ENCODE results near the gene PPP1R14B. TPM values are rescaled to one million over a fixed set of nuclear protein-coding genes. Genes with fewer than 3 reads are reported as not detected.

PPP1R14B gene
- total RNA-seq, 1 donor from 2014 or later, result 284 TPM

DNA sequence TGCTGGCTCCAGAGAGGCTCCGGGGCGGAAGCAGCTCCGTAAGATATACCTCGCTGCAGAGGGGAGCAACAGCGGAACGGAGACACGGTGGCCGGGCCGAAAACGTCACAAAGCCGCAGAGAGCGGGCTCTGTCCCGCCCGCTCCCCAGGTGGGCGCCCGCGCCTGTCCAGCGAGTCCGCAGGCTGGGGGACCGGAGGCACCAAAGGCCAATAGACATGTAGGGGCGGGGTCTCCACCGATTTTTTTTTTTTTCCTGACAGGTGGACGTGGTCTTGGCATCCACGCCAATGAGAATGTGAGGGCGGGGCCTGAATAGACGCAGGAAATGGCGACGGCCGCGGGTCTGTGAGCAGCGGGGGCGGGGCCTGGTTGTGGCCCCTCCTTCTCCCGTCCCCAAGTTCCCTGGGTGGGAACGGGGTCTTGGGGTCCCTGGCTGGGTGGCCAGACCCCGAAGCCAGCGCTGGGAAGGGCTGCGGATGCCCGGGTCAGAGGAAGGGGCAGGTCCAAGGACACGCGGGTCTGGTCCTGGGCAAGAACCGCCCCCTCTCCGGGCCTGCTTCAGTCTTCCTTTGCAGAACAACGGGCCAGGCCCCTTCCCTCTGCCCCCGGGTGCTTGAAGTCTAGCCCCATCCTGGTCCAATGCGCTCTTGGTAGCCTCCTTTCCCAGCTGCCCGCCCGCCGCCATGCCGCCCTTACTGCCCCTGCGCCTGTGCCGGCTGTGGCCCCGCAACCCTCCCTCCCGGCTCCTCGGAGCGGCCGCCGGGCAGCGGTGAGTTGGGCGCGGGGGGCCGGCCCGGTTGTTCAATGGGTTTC lies 16.4 kb downstream of the PPP1R14B start, which contains the start of gene DNAJC4:
Gene DNAJC4, plus strand, starts transcription at position 378 of the 814 bp plus-strand sequence. Its CDS starts 307 bp downstream, at position 685.
- no peaks in the 10 kb centered on the region for H3K9me3 Mint-ChIP-seq
- H3K4me1 Mint-ChIP-seq, result peaks cover 33% of the 10 kb centered on the region
- H3K36me3 Mint-ChIP-seq (ENCODE audit: low read depth), result peaks cover 1% of the 10 kb centered on the region
- peak within 1 kb of the TSS; percentile 89 for H3K27ac Mint-ChIP-seq
- no peaks in the 10 kb centered on the region for H3K27me3 Mint-ChIP-seq
- DNase-seq, result peak; percentile 98
- peak within 1 kb of the TSS; percentile 92 for H3K4me3 Mint-ChIP-seq
- intact Hi-C loops (cut with micrococcal nuclease), result loop anchor here (1.0 kb wide), 1 partner anchor 11 kb away; the partner anchor contains the start of gene FKBP2

DNA sequence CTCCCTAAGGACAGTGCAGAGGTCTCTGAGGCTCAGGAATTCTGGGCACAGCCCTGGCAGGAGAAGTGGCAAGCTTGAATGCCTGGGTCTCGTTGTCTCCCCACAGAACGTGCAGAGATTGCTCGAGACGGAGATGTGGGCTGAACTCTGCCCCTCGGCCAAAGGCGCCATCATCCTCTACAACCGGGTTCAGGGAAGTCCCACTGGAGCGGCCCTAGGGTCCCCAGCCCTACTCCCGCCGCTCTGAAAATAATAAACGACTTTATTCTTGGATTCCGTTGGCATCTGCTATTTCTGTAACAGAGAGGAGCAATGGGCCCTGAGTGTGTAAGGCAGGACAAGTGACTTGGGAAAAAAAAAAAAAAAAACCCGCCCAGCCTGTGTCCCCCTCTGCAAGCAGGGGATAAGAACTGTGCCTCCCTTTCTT lies 17.0 kb downstream of the PPP1R14B start:
- H3K27me3 Mint-ChIP-seq, result no peaks in the 10 kb centered on the region
- intact Hi-C loops (cut with micrococcal nuclease), result loop anchor here (1.0 kb wide), 1 partner anchor 12 kb away; the partner anchor contains the start of gene FKBP2
- no peaks in the 10 kb centered on the region for H3K9me3 Mint-ChIP-seq
- H3K4me1 Mint-ChIP-seq, result peaks cover 38% of the 10 kb centered on the region
- no peak for DNase-seq
- H3K36me3 Mint-ChIP-seq (ENCODE audit: low read depth), result peaks cover 4% of the 10 kb centered on the region
- H3K27ac Mint-ChIP-seq, result peak overlapping the region; percentile 89
- H3K4me3 Mint-ChIP-seq, result peak overlapping the region; percentile 92

DNA sequence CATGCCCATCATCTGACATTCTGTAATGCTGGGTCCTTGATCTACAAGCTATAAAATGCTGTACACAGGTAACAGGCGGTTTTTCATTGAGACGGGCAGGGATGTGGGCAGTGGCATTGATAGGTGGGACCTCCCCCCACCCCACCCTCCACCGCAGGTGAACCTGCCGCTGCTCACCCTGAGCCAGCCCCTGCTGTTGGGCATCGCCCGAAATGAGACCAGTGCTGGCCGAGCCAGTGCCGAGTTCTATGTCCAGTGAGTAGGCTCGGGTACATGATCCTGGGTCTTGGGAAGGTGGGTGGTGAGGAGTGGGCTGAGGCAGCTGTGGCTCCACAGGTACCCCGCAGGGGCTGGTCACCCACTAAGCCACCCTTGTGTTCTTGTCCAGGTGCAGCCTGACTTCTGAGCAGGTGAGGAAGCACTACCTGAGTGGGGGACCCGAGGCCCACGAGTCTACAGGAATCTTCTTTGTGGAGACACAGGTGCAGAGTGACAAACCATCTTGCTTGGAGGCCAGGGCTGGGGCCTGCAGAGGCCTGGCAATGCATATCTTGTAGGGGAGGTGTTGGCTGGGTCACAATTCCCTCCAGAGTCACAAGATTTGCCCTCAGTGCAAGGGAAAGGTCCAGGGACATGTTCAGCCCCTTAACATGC lies 17.5 kb downstream of the PPP1R14B start:
- H3K27me3 Mint-ChIP-seq, result no peaks in the 10 kb centered on the region
- peak overlapping the region; percentile 92 for H3K4me3 Mint-ChIP-seq
- H3K27ac Mint-ChIP-seq, result peak overlapping the region; percentile 34
- H3K9me3 Mint-ChIP-seq, result no peaks in the 10 kb centered on the region
- peaks cover 6% of the 10 kb centered on the region for H3K36me3 Mint-ChIP-seq (ENCODE audit: low read depth)
- H3K4me1 Mint-ChIP-seq, result peaks cover 39% of the 10 kb centered on the region
- DNase-seq, result no peak
- intact Hi-C loops (cut with micrococcal nuclease), result no loop called here

DNA sequence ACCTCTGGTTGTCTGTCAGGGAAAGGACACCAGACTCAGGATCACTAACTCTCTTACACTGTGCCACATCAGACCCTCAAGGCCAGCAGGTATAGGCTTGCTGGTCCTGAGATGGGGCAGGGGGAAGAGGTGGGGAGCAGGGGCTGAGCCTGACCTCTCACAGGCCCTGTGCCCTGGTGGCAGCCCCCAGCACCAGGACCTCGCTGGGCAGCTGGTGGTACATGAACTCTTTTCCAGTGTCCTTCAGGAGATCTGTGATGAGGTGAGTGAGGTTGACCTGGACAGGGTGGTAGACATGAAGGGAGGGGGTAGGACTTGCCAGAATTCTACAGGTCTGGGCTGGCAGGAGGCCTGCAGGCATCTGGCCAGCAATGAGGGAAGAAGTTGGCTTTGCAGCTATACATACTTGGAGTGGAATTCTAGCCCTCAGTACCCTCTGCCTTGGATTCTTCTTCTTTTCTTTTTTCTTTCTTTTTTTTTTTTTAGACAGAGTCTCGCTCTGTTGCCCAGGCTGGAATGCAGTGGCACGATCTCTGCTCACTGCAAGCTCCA lies 19.3 kb downstream of the PPP1R14B start:
- Mint-ChIP-seq H3K4me3 (peak overlapping the region; percentile 91), H3K36me3 (ENCODE audit: low read depth) (peaks cover 13% of the 10 kb centered on the region), H3K4me1 (peaks cover 34% of the 10 kb centered on the region), H3K27ac (peak overlapping the region; percentile 81), H3K27me3 (no peaks in the 10 kb centered on the region), H3K9me3 (no peaks in the 10 kb centered on the region)
- no peak for DNase-seq
- intact Hi-C loops (cut with micrococcal nuclease), result loop anchor here (2.0 kb wide), 1 partner anchor 77 kb away; the partner anchor contains the start of gene ESRRA

DNA sequence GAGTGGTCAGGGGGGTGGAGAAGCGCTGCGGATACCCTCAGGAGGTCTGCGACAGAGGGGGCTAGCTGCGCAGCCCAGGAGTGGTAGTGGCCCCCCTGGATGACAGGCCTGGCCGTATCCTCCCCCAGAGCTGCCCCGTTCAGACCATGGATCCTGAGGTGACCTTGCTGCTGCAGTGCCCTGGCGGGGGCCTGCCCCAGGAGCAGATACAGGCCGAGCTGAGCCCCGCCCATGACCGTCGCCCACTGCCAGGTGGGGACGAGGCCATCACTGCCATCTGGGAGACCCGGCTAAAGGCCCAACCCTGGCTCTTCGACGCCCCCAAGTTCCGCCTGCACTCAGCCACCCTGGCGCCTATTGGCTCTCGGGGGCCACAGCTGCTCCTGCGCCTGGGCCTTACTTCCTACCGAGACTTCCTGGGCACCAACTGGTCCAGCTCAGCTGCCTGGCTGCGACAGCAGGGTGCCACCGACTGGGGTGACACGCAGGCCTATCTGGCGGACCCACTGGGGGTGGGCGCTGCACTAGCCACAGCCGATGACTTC lies 20.2 kb downstream of the PPP1R14B start:
- Mint-ChIP-seq H3K4me3 (peak overlapping the region; percentile 91), H3K27ac (peak overlapping the region; percentile 81), H3K36me3 (ENCODE audit: low read depth) (peaks cover 15% of the 10 kb centered on the region), H3K4me1 (peaks cover 29% of the 10 kb centered on the region), H3K9me3 (no peaks in the 10 kb centered on the region), H3K27me3 (no peaks in the 10 kb centered on the region)
- intact Hi-C loops (cut with micrococcal nuclease), result loop anchor here (1.0 to 2.0 kb wide), 4 partner anchors 15 to 78 kb away; partner anchors contain the start of genes ESRRA, FKBP2 and STIP1
- peak; percentile 90 for DNase-seq

DNA sequence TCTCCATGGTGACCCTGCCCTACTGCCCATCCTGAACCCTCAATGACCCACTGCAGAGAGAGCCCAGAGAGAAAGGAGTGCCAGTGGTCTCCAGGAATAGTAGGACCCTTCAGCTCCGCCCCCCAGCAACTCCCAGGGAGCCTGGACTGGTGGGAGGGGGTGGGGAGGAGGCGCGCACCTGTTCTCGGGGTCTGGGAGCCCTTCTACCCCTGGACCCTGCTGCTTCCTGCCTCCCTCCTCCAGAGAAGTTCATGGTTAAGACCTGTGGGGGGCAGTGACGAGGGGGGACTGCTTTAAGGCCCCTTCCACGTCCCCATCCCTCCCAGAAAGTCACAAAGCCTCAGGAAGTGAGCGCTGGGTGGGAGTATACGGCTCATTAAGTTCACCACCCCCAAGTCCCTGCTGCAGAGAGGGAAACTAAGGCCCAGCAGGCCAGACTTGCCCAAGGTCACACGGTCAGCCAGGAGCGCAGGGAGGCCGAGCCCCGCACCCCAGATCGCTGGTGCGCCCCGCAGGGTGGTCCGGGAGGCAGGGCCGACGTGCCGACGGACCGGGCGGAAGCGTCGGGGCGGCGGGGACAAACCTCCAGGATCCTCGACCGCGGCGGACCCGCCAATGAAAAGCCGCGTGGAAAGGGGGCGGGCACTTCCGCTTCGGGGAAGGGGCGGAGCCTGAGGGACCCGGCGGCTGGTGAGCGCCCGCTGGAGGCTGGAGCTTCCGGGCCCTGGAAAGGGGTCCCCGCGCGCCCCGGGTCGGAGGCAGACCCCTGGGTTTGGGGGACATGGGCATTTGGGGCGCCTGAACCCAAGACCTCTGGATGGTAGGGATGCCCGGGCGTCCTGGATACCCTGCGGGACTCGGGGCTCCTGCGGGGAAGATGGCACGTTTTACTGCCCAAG lies 20.9 kb downstream of the PPP1R14B start, which contains the start of the genes NUDT22 and TRPT1:
Gene NUDT22, plus strand, starts transcription at position 667 of the 899 bp plus-strand sequence. CDS start 379 bp downstream, outside the sequence.
Gene TRPT1, minus strand, starts transcription at position 579 of the 899 bp plus-strand sequence. Its CDS starts 326 bp downstream, at position 253.
- Mint-ChIP-seq H3K36me3 (ENCODE audit: low read depth) (peaks cover 19% of the 10 kb centered on the region), H3K4me1 (peaks cover 27% of the 10 kb centered on the region), H3K4me3 (peak within 1 kb of the TSS; percentile 91), H3K9me3 (no peaks in the 10 kb centered on the region), H3K27me3 (no peaks in the 10 kb centered on the region), H3K27ac (peak within 1 kb of the TSS; percentile 86)
- intact Hi-C loops (cut with micrococcal nuclease), result loop anchor here (1.0 to 2.0 kb wide), 4 partner anchors 15 to 79 kb away; partner anchors contain the start of genes ESRRA, FKBP2 and STIP1
- DNase-seq, result peak; percentile 99

DNA sequence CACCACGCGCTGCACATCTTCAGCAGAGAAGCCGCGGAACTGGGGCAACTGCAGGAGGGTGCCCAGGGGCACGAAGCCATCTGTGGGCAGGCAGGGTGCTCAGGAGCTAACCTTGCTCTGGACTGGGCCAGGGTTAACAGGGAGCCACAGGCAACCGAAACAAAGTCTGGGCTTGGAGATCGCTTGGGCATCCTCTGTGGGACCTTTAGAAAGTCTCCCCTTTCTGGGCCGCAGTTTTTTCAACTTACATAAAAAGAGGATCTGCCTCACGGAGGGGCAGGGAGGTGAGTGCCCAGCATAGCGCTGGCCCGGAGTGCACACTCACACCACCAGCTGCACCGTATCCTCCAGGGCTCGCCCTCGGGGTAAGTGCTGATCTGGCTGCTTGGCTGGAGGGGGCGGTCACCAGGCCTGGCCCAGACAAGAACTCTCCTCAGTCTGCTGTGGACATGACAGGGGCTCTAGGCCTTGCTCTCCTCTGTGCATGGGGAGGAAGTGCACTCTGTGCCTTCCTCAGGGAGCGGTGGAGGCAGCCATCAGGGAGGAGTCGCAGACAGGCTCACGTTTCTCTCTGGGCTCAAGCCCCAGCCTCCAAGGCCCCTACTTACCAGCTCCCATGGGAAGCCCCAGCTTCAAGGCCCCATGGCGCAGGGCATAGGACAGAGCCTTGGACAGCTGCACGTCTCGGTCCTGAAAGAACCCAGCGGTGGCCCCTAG lies 21.7 kb downstream of the PPP1R14B start:
- no peak for DNase-seq
- intact Hi-C loops (cut with micrococcal nuclease), result no loop called here
- Mint-ChIP-seq H3K4me1 (peaks cover 26% of the 10 kb centered on the region), H3K4me3 (peak overlapping the region; percentile 91), H3K27ac (peak overlapping the region; percentile 86), H3K9me3 (no peaks in the 10 kb centered on the region), H3K36me3 (ENCODE audit: low read depth) (peaks cover 24% of the 10 kb centered on the region), H3K27me3 (no peaks in the 10 kb centered on the region)

DNA sequence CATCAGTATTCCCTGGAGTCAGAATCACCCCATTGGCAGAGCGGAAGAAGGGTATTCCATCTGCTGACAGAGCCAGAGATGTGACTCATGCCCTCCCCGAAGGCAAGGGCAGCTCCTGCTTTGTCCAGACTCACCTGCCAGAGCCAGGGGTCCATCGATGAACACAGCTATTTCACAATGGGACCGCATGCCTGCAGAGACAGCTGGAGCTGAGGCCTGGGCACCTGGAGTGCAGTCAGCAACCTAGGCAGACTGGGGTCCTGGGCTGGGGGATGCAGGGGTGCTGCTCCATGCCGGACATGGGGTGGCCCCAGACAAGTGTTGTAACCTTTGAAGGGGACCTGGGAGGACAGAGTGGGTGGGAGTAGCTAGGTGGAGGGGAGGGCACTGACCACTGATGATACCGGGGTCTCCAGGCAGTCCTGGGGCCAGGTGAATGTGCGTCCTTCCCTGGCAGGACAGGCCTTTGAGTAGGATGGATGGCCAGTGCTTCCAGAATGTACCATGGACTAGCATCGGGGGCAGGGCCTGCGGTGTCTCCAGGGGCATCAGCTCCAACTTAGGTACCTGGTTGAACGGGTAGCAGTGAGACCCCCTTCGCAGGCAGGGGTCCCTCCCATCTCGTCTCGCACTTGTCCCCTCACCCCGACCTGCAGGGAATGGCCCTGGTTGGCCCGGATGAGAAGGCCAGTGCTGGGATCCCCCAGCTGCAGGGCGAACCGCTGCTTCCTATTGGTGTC lies 22.4 kb downstream of the PPP1R14B start:
- no peak for DNase-seq
- Mint-ChIP-seq H3K27me3 (no peaks in the 10 kb centered on the region), H3K4me1 (peaks cover 21% of the 10 kb centered on the region), H3K4me3 (peak overlapping the region; percentile 91), H3K9me3 (no peaks in the 10 kb centered on the region), H3K36me3 (ENCODE audit: low read depth) (peaks cover 25% of the 10 kb centered on the region), H3K27ac (peak overlapping the region; percentile 86)
- intact Hi-C loops (cut with micrococcal nuclease), result no loop called here

DNA sequence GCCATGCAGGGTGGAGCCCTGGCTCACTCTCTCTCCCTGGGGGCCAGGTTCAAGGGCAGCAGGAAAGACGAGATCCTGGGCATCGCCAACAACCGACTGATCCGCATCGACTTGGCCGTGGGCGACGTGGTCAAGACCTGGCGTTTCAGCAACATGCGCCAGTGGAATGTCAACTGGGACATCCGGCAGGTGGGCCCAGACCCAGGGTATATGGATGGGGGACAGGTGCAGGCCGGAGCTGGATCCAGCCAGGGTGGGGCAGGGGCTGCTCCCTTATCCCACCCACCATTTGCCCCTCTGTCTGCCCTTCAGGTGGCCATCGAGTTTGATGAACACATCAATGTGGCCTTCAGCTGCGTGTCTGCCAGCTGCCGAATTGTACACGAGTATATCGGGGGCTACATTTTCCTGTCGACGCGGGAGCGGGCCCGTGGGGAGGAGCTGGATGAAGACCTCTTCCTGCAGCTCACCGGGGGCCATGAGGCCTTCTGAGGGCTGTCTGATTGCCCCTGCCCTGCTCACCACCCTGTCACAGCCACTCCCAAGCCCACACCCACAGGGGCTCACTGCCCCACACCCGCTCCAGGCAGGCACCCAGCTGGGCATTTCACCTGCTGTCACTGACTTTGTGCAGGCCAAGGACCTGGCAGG lies 23.6 kb downstream of the PPP1R14B start:
- no peak for DNase-seq
- Mint-ChIP-seq H3K9me3 (no peaks in the 10 kb centered on the region), H3K4me3 (no peak overlapping the region), H3K36me3 (ENCODE audit: low read depth) (peaks cover 35% of the 10 kb centered on the region), H3K27ac (no peak overlapping the region), H3K27me3 (no peaks in the 10 kb centered on the region), H3K4me1 (peaks cover 16% of the 10 kb centered on the region)
- intact Hi-C loops (cut with micrococcal nuclease), result no loop called here

DNA sequence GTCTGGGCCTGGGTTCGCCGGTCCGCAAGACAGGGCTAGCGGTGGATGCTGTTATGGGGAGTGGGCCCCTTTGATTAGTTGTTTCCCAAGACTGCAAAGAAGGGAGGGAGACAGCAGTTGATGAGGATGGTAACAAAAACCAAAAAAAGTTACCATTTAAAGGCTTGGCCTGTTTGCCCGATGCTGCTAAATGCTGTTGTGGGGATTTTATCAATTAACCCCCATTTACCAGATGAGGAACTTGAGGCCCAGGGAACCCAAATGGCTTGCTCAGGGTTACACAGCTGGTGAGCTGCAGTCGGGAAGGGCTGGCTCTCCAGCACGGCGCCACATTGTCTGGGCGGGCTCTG lies 24.1 kb downstream of the PPP1R14B start:
- intact Hi-C loops (cut with micrococcal nuclease), result no loop called here
- Mint-ChIP-seq H3K4me3 (no peak overlapping the region), H3K4me1 (peaks cover 14% of the 10 kb centered on the region), H3K9me3 (no peaks in the 10 kb centered on the region), H3K36me3 (ENCODE audit: low read depth) (peaks cover 37% of the 10 kb centered on the region), H3K27ac (no peak overlapping the region), H3K27me3 (no peaks in the 10 kb centered on the region)
- DNase-seq, result no peak

DNA sequence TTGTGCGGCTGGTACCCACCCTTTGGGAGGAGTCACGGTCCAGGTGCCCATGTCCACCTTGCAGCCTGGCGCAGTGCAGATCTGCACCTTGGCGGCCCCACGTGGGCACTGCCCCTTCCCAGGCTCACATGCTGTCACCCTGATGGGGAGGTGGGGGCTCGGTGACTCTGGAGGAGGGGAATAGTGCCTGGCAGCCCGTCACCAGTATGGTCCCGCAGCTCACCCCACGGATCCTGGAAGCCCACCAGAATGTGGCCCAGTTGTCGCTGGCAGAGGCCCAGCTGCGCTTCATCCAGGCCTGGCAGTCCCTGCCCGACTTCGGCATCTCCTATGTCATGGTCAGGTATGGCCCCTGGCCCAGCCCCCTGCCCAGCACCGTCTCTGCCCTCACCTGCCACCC lies 25.9 kb downstream of the PPP1R14B start:
- no peaks in the 10 kb centered on the region for H3K9me3 Mint-ChIP-seq
- H3K4me3 Mint-ChIP-seq, result no peak overlapping the region
- no peak overlapping the region for H3K27ac Mint-ChIP-seq
- intact Hi-C loops (cut with micrococcal nuclease), result no loop called here
- H3K4me1 Mint-ChIP-seq, result peaks cover 9% of the 10 kb centered on the region
- no peak for DNase-seq
- H3K36me3 Mint-ChIP-seq (ENCODE audit: low read depth), result peaks cover 46% of the 10 kb centered on the region
- H3K27me3 Mint-ChIP-seq, result no peaks in the 10 kb centered on the region

All from activated CD4-positive, alpha-beta T cell treated with anti-CD3 and anti-CD28 coated beads, Interleukin-2, amount 10 ng/mL, durations not matched to agents 24 days and 14 days (primary cell).